ENCODE data around the gene GPR15.
"Not testable (repeated sequence)": the region's sequence is repeated elsewhere in the genome, so short reads cannot be mapped to it uniquely, and the experiment has no call there.

The GPR15 gene

GRCh38 chr3:98559769-98560168, 28.0 kb downstream of the GPR15 start:
- not testable (repeated sequence) for DNase-seq

GRCh38 chr3:98560911-98561310, 29.1 kb downstream of the GPR15 start:
- no peak for DNase-seq

- DNase-seq, result no peak
Observed at GRCh38 chr3:98561727-98562521, 30.1 kb downstream of the GPR15 start.

- DNase-seq, result no peak
Observed at GRCh38 chr3:98563661-98564281, 32.0 kb downstream of the GPR15 start.

- no peak for DNase-seq
Observed at GRCh38 chr3:98564282-98565005, 32.7 kb downstream of the GPR15 start.

- no peak for DNase-seq
Observed at GRCh38 chr3:98565237-98565643, 33.5 kb downstream of the GPR15 start.

GRCh38 chr3:98565843-98566242, 34.1 kb downstream of the GPR15 start:
- DNase-seq, result no peak

- no peak for DNase-seq
Observed at GRCh38 chr3:98567666-98568270, 36.0 kb downstream of the GPR15 start.

GRCh38 chr3:98568402-98568801, 36.6 kb downstream of the GPR15 start:
- DNase-seq, result no peak

GRCh38 chr3:98573181-98573728, 41.5 kb downstream of the GPR15 start:
- no peak for DNase-seq

- DNase-seq, result no peak
Observed at GRCh38 chr3:98574132-98574531, 42.4 kb downstream of the GPR15 start.

- DNase-seq, result no peak
Observed at GRCh38 chr3:98577178-98577895, 45.6 kb downstream of the GPR15 start.

GRCh38 chr3:98580401-98581386, 48.9 kb downstream of the GPR15 start:
- DNase-seq, result no peak

GRCh38 chr3:98581474-98581873, 49.7 kb downstream of the GPR15 start:
- DNase-seq, result no peak

- no peak for DNase-seq
Observed at GRCh38 chr3:98582042-98582441, 50.3 kb downstream of the GPR15 start.

- no peak for DNase-seq
Observed at GRCh38 chr3:98583766-98584165, 52.0 kb downstream of the GPR15 start.

Measured in NCI-H2107 (cell line).